Esophagus (tissue), 2 donors: ENCODE results near the gene ZC3H13. TPM values are rescaled to one million over a fixed set of nuclear protein-coding genes. Genes with fewer than 3 reads are reported as not detected.

Experiments used
- H3K27ac ChIP-seq, 2 donors: one replicate each; pipeline ENCODE4 v1.5.1; 2013; ENCODE audit warnings: low read depth in 2 of 2, mild to moderate bottlenecking in 2 of 2, inconsistent platforms in 1 of 2, low read length in 1 of 2, moderate library complexity in 1 of 2
- H3K27me3 ChIP-seq, 2 donors: one replicate each; pipeline ENCODE4 v1.6.1; 2013; ENCODE audit warnings: low read length in 2 of 2, control low read depth in 1 of 2, mild to moderate bottlenecking in 1 of 2; ENCODE audit not compliant: insufficient read depth in 2 of 2, control insufficient read depth in 1 of 2
- H3K36me3 ChIP-seq, 2 donors: one replicate each; pipeline ENCODE4 v1.6.1; 2013; ENCODE audit warnings: low read length in 1 of 2; ENCODE audit not compliant: control insufficient read depth in 2 of 2, insufficient read depth in 2 of 2
- H3K4me1 ChIP-seq, 2 donors: one replicate each; pipeline ENCODE4 v1.6.1; 2013; ENCODE audit warnings: low read length in 1 of 2; ENCODE audit not compliant: control insufficient read depth in 2 of 2, insufficient read depth in 2 of 2
- H3K4me3 ChIP-seq, 2 donors: one replicate each; pipeline ENCODE4 v1.5.1; 2013; ENCODE audit warnings: low read length in 2 of 2, mild to moderate bottlenecking in 2 of 2, low read depth in 1 of 2, moderate library complexity in 1 of 2
- H3K9me3 ChIP-seq, 2 donors: one replicate each; pipeline ENCODE4 v1.6.1; 2013; ENCODE audit warnings: mild to moderate bottlenecking in 2 of 2, low read depth in 1 of 2, low read length in 1 of 2, moderate library complexity in 1 of 2; ENCODE audit not compliant: control insufficient read depth in 2 of 2, insufficient read depth in 1 of 2
- WGBS, 2 donors: extraction: QIAGEN DNeasy Blood & Tissue Kit; methylation state at CpG; one replicate each; pipeline ENCODE4 v1.1.7; 2013; 5-methylcytosine and 5-hydroxymethylcytosine counted together
- polyA plus RNA-seq, 2 donors: library from polyadenylated mRNA; stranded (reverse); fragments of 200-250 nt; gene quantifications; one replicate each; pipeline ENCODE4 v1.2.3, GENCODE V29; 2013
- donor health status: healthy with polysubstance abuse.
- donor health status: Bipolar disorder and iron deficiency.

The ZC3H13 gene
- polyA plus RNA-seq, 2 donors, result 7.9 to 10.3 TPM

- Histone ChIP-seq H3K36me3 (no peaks in the 10 kb centered on the region), H3K9me3 (no peaks in the 10 kb centered on the region), H3K27me3 (no peaks in the 10 kb centered on the region), H3K4me3 (no peak overlapping the region), H3K4me1 (no peaks in the 10 kb centered on the region), H3K27ac (no peak overlapping the region)
Measured at GRCh38 chr13:45951166-45951565, 101.4 kb downstream of the ZC3H13 start.

DNA sequence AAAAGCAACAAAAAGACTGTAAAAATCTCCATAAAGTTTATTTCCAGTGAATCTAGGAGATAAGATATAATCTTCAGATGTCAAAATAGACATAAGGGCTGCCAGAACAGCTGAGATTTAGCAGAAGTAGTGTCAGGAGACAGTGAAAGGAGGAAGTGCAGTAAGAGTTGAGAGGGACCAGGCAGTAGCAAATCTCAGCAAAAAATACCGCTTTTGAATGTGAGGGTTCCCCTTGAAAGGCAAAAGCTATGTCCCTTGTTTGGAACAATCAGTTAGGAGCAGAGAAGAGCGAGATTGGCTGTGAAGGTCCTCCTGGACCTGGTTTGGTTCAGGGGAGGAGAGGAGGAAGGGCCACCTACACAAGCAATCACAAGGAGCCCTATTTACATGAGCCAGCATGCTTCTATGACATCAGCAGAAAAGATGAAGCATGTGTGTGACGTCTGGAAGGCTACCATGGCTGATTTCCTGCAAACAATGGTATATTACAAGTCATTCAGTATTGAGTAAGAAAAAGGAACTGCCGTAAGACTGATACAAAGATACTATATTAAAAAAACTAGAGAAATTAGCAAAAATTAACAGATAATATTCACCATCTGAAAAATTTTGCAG lies 102.1 kb downstream of the ZC3H13 start:
- Histone ChIP-seq H3K27me3 (no peaks in the 10 kb centered on the region), H3K9me3 (no peaks in the 10 kb centered on the region), H3K36me3 (no peaks in the 10 kb centered on the region), H3K4me3 (no peak overlapping the region), H3K27ac (no peak overlapping the region), H3K4me1 (no peaks in the 10 kb centered on the region)
- WGBS, 2 donors, result 73 to 76% methylated on average over 4 of the region's 4 CpGs

DNA sequence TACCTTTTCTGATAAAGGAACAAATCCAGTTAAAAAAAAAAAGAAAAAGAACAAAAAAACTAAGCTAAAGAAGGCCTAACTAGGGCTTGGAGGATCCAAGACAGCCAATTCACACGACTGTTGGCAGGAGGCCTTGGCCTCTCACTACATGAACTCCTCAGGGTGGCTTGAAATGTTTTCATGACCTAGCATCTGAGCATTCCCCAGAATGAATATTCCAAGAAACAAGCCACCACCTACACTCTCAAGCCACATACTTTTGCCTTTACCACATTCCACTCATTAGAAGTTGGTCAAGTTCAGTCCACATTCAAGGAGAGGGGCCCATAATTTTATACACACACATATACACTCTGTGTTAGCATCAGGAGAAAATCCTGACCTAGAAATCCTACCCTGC lies 103.4 kb downstream of the ZC3H13 start:
- Histone ChIP-seq H3K27me3 (peaks cover 0 to 1% of the 10 kb centered on the region in 2 donors), H3K4me1 (no peaks in the 10 kb centered on the region), H3K4me3 (no peak overlapping the region), H3K9me3 (no peaks in the 10 kb centered on the region), H3K27ac (no peak overlapping the region), H3K36me3 (no peaks in the 10 kb centered on the region)
- WGBS, 2 donors, result 46 to 77% methylated on average over 1 of the region's 1 CpG

- H3K36me3 ChIP-seq, result no peaks in the 10 kb centered on the region
- no peaks in the 10 kb centered on the region for H3K4me1 ChIP-seq
- 78 to 88% methylated on average over 2 of the region's 2 CpGs for WGBS, 2 donors
Measured at GRCh38 chr13:45943965-45944364, 108.6 kb downstream of the ZC3H13 start.

DNA sequence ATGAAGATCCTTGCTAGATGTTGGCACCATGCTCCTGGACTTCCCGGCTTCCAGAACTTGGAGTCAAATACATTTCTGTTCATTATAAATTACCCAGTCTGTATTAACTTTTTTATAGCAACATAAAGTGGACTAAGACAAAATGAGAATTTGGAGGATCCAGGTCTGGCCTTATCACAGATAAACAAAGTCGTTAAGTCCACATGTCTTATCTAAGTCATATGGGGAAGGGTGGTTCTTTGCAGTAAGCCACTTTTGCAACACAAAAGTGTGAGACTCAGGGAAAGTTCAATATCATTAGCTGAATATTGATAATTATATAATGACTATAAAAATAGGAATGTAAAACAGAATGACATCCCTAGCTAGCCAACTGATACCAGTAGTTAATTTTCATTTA lies 109.4 kb downstream of the ZC3H13 start:
- Histone ChIP-seq H3K27me3 (peaks cover 0 to 3% of the 10 kb centered on the region in 2 donors), H3K27ac (no peak overlapping the region), H3K4me3 (no peak overlapping the region), H3K36me3 (no peaks in the 10 kb centered on the region), H3K9me3 (no peaks in the 10 kb centered on the region), H3K4me1 (no peaks in the 10 kb centered on the region)
- WGBS, 2 donors, result 68 to 74% methylated on average over 2 of the region's 2 CpGs

More at GRCh38 chr13:45943965-45944364, 108.6 kb downstream of the ZC3H13 start:
- H3K9me3 ChIP-seq, result no peaks in the 10 kb centered on the region
- no peak overlapping the region for H3K4me3 ChIP-seq
- H3K27ac ChIP-seq, result no peak overlapping the region
- H3K27me3 ChIP-seq, result peaks cover 0 to 3% of the 10 kb centered on the region in 2 donors

DNA sequence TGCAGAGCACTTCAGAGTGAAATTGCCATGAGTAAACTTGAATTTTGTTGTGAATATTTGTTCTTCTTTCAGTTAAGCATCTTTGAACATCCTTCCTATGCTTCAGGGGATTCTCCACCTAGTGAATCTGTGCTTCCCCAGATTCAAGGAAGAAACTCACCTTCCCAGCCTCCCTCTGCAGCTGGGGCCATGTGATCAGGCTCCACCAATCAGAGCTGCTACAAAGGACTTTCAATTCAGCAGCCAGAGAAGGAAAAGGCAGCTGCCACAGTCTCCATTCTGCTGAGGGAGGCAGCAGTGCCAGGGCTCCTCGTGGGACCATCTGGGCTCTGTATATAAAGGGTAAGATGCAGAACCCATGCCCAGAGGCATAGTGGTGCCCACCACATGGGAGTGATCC lies 111.3 kb downstream of the ZC3H13 start:
- Histone ChIP-seq H3K27ac (no peak overlapping the region), H3K4me3 (no peak overlapping the region), H3K36me3 (no peaks in the 10 kb centered on the region), H3K9me3 (no peaks in the 10 kb centered on the region), H3K4me1 (no peaks in the 10 kb centered on the region), H3K27me3 (peaks cover 0 to 3% of the 10 kb centered on the region in 2 donors)
- WGBS, 2 donors, result 53 to 55% methylated on average over 1 of the region's 1 CpG

DNA sequence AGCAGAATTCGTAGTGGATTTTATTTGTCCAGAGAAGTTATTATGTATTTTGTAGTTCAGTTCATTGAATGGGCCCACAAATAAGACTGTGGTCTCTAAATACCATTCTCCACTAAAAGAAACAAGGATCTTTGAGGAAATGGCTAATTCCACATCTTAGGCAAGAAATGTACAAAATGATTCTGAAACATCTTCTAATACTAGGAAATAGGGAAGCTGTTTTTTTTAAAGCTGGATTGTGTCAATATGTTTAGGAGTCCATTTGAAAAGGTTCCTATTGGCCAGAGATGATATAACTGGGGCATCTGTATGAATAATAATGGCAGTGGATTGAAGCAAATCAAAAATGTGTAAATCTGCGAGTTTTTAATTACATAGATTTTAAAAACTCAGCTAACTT lies 112.5 kb downstream of the ZC3H13 start:
- Histone ChIP-seq H3K27ac (no peak overlapping the region), H3K4me3 (no peak overlapping the region), H3K36me3 (no peaks in the 10 kb centered on the region), H3K4me1 (no peaks in the 10 kb centered on the region), H3K9me3 (no peaks in the 10 kb centered on the region), H3K27me3 (peaks cover 0 to 3% of the 10 kb centered on the region in 2 donors)
- WGBS, 2 donors, result 85 to 87% methylated on average over 2 of the region's 2 CpGs

- 40 to 50% methylated on average over 4 of the region's 4 CpGs for WGBS, 2 donors
- Histone ChIP-seq H3K36me3 (no peaks in the 10 kb centered on the region), H3K27me3 (no peaks in the 10 kb centered on the region), H3K9me3 (no peaks in the 10 kb centered on the region), H3K4me3 (no peak overlapping the region), H3K4me1 (no peaks in the 10 kb centered on the region), H3K27ac (no peak overlapping the region)
Measured at GRCh38 chr13:45936621-45937020, 115.9 kb downstream of the ZC3H13 start.

GRCh38 chr13:45934283-45934682 lies 118.3 kb downstream of the ZC3H13 start:
- H3K27me3 ChIP-seq, result no peaks in the 10 kb centered on the region
- H3K36me3 ChIP-seq, result no peaks in the 10 kb centered on the region
- no peaks in the 10 kb centered on the region for H3K9me3 ChIP-seq
- H3K27ac ChIP-seq, result no peak overlapping the region
- H3K4me3 ChIP-seq, result no peak overlapping the region
- H3K4me1 ChIP-seq, result no peaks in the 10 kb centered on the region
- 81 to 87% methylated on average over 5 of the region's 5 CpGs for WGBS, 2 donors

GRCh38 chr13:45933203-45933908 lies 119.2 kb downstream of the ZC3H13 start:
- Histone ChIP-seq H3K4me3 (no peak overlapping the region), H3K36me3 (no peaks in the 10 kb centered on the region), H3K4me1 (no peaks in the 10 kb centered on the region), H3K27me3 (no peaks in the 10 kb centered on the region), H3K9me3 (no peaks in the 10 kb centered on the region), H3K27ac (no peak overlapping the region)
- 77 to 82% methylated on average over 18 of the region's 18 CpGs for WGBS, 2 donors
